MG63 (cell line): ENCODE results near the gene GNG11. TPM values are rescaled to one million over a fixed set of nuclear protein-coding genes. Genes with fewer than 3 reads are reported as not detected.

Source experiments
- DNase-seq: peaks from one replicate; pipeline ENCODE4 v3.0.0-alpha.2; 2020
- H3K27me3 ChIP-seq: fragments of 250-450 bp; sonication (Bioruptor Pico); 2 replicates; pipeline ENCODE4 v1.5.1; 2020; ENCODE audit warnings: mild to moderate bottlenecking, moderate library complexity
- H3K36me3 ChIP-seq: fragments of 250-450 bp; sonication (Bioruptor Pico); 2 replicates; pipeline ENCODE4 v1.5.1; 2020; ENCODE audit warnings: mild to moderate bottlenecking, moderate library complexity
- H3K4me3 ChIP-seq: fragments of 250-450 bp; sonication (Bioruptor Pico); 2 replicates; pipeline ENCODE4 v1.5.1; 2020; ENCODE audit warnings: mild to moderate bottlenecking, moderate library complexity
- H3K9me3 ChIP-seq: fragments of 250-450 bp; sonication (Bioruptor Pico); 2 replicates; pipeline ENCODE4 v1.5.1; 2020; ENCODE audit warnings: mild to moderate bottlenecking, moderate library complexity
- total RNA-seq: library from RNA; depleted of rRNA; stranded (reverse); fragments of >200 nt; shearing (Covaris generic); gene quantifications from 2 replicates; pipeline ENCODE4 v1.2.3, GENCODE V29; 2014; ENCODE audit warnings: low replicate concordance; rRNA removed

Gene GNG11
- 6.3 and 7.1 TPM in 2 replicates for total RNA-seq

DNA sequence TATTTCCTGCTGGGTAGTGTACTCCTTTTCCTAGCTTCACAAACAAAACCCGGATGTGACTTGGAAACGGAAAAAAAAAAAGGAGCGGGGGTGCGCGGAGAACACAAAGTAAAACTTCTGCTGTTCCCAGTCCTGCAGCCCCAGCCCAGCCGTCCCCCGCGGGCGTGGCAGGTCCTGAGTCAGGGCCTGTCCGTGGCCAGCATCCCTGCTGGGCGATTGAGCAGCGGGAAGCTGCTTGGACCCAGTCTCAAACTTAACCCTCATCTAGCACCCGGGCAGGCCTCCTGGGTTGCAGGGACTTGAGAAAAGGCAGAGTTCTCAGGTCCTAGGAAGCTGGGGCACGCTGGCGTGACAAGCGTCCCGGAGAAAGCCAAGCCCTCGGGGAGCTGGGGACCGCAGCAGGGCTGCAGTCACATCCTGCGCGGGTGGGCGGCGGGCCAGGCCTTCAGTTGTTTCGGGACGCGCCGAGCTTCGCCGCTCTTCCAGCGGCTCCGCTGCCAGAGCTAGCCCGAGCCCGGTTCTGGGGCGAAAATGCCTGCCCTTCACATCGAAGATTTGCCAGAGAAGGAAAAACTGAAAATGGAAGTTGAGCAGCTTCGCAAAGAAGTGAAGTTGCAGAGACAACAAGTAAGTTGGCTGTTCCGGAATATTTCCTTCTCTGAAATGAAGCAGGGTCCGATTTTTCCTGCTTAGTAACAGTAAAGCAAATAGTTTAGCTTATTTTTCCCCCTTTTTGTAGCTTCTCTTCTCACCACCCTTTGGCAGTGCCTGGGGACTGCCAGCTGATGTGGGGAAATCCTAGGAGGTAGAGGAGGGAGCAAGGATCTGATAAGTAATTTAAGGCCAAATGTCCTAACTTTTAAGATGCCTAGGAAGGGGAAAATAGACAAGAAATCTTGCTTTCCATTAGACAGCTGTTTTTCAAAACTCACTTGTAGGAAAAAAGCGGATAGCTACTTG, at the start of gene GNG11:
Gene GNG11 (plus strand): TSS at position 129 of the 960 bp plus-strand sequence. CDS start 403 bp downstream, at position 532.
- Histone ChIP-seq H3K9me3 (no peaks in the 10 kb centered on the region), H3K27me3 (no peaks in the 10 kb centered on the region), H3K4me3 (peak within 1 kb of the TSS; percentile 63), H3K36me3 (0 out of 2 replicates have a peak, but pooled peaks cover 2% of the 10 kb centered on the region)
- peak; percentile 90 for DNase-seq

DNA sequence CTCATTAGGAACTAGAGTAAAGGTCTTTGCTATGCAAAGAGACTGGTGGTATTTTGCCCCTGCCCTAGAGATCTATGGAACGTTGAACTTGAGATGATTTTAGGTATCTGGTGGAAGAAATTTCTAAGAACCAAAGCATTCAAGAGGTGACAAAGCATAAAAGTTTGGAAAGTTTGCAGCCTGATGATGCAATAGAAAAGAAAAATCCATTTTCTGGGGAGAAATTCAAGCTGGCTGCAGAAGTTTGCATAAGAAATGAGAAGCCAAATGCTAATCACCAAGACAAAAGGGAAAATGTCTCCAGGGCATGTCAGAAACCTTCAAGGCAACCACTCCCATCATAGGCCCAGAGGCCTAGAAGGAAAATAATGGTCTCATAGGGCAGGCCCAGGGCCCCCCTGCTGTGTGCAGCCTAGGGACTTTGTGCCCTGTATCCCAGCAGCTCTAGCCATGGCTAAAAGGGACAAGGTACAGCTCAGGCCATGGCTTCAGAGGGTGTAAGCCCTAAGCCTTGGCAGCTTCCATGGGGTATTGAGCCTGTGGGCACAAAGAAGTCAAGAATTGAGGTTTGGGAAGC, 47.4 kb upstream of the GNG11 start:
- H3K9me3 ChIP-seq: no peaks in the 10 kb centered on the region

DNA sequence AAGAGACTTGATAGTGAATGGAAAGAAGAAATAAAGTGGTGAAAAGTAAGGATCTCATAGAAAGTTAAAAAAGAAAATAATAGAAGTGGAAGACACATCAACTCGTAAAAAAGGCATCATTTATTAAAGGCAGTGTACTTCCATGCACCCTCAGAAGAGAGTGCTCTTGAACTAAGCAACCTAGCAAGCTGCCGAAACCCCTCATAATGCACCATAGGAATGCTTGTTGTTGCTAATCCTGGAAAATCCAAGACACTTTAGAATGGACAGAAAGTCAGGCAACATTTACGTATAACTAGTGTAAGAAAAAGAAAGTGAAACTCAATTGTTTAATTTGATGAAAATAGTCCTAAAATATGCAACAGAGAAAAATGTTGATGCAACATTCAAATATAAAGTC, 43.8 kb upstream of the GNG11 start:
- Histone ChIP-seq H3K9me3 (no peaks in the 10 kb centered on the region), H3K27me3 (no peaks in the 10 kb centered on the region), H3K36me3 (no peaks in the 10 kb centered on the region), H3K4me3 (no peak overlapping the region)
- DNase-seq: no peak

More for the DNA sequence above, 47.4 kb upstream of the GNG11 start:
- Histone ChIP-seq H3K27me3 (no peaks in the 10 kb centered on the region), H3K36me3 (no peaks in the 10 kb centered on the region), H3K4me3 (no peak overlapping the region)
- no peak for DNase-seq

DNA sequence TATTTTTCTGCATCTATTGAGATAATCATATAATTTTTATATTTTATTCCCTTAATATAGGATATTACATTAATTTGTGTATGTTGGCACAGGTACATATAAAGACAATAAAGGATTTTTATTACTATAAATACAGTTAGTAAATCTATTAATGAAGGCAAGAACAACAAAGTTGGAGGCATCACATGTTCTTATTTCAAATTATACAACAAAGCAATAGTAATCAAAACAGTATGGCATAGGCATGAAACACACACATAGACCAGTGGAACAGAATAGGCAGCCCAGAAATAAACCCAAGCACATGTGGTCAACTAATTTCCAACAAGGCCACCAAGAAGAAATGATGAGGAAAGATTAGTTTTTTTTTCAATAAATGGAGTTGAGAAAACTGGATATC, 42.2 kb upstream of the GNG11 start:
- Histone ChIP-seq H3K9me3 (no peaks in the 10 kb centered on the region), H3K4me3 (no peak overlapping the region), H3K27me3 (no peaks in the 10 kb centered on the region), H3K36me3 (no peaks in the 10 kb centered on the region)
- no peak for DNase-seq

DNA sequence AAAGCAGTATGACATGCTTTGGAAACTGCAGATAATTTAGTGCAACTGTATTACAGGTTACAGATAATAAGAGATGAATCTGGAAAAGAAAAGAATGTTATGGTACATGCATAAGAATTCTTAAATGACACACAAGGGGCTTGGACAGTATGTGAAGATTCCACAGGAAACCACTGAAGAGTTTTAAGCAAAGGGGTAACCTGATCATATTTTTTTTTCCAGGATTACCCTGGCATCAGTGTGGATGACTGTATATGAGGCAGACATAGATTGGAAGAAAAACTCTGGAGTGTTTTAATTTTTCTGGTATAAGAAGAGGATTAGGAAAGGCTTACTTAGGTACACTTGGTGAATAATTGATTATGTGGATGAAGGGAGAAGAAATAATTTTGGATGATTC, 39.1 kb upstream of the GNG11 start:
- H3K9me3 ChIP-seq: no peaks in the 10 kb centered on the region
- DNase-seq: no peak
- no peaks in the 10 kb centered on the region for H3K36me3 ChIP-seq
- no peaks in the 10 kb centered on the region for H3K27me3 ChIP-seq
- no peak overlapping the region for H3K4me3 ChIP-seq

DNA sequence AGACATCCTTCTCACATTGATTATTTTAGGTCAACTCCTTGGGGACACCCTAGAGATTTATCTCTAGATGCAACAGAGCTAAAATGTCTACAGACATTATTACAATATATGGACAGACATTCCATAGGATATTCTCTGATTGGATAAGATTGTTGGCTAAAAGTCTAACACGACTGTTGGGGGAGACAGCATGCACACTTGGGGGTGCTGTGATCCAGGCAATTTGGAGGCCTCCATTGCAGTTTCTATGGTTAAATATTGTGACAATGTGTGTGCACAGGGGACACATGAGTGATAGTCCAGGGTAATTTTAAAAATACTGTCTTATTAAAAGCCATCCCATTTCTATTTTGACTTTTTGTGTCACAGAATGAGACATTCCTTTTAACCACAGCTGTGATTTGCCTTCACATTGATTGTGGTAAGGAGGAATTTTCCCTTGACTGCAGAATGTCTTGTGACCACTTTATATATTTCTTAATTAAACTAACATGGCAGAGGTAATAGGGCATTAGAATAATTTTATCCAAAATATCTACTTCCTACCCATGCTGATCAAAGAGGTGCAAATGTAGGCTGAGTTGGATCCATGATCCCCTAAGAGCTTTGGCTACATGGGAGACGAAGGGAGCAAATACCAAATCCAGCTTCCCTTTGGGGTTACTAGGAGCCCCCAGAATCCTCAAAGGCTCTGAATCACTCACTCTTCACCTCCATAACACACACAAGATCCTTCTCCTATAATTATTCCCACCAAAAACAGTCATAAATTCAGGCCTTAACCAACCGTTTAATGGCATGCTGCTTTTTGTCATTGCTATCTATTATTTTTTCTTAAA, 38.2 kb upstream of the GNG11 start:
- H3K9me3 ChIP-seq: no peaks in the 10 kb centered on the region
- H3K4me3 ChIP-seq: no peak overlapping the region
- no peak for DNase-seq

DNA sequence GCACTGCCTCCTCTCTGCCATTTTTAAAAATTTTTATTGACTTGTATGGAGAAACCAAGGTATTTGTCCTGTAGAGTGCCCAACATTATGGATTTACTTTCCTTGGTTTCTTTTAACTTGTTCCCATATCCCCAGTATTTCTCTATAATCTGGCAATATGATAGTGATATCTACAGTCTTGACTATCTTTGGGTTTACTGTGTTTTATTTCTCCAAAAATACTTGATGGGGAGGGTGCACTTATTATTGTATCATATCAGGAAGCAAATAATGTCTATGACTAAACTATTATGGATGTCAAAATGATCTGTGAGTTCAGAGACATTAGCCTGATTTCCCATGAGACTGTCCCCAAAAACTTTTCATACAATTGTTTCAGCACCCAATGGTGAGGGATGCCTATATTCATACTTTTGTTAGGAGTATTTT, 37.6 kb upstream of the GNG11 start:
- H3K36me3 ChIP-seq: no peaks in the 10 kb centered on the region
- no peaks in the 10 kb centered on the region for H3K27me3 ChIP-seq
- no peak overlapping the region for H3K4me3 ChIP-seq
- H3K9me3 ChIP-seq: no peaks in the 10 kb centered on the region
- DNase-seq: no peak

More for the DNA sequence above, 38.2 kb upstream of the GNG11 start:
- Histone ChIP-seq H3K36me3 (no peaks in the 10 kb centered on the region), H3K27me3 (no peaks in the 10 kb centered on the region)

DNA sequence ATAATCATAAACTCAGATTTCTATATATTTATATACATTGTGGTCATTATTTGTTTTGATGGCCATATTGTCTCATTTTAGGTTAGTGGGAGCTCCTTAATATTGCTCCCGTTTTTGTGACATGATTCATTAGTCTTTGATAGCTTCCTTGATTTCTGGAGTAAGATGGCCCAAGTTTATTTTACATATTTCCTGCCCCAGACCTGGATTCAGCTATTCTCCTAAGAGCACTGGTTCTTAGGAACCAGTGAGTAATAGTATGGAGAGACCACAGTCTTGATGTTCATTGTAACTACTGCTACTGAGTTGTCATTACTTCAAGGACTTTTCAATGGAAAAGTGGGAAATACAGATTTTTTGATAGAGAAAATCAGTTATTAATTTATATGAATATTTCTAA, 37.0 kb upstream of the GNG11 start:
- no peaks in the 10 kb centered on the region for H3K36me3 ChIP-seq
- H3K9me3 ChIP-seq: no peaks in the 10 kb centered on the region
- no peak for DNase-seq
- H3K4me3 ChIP-seq: no peak overlapping the region
- no peaks in the 10 kb centered on the region for H3K27me3 ChIP-seq

DNA sequence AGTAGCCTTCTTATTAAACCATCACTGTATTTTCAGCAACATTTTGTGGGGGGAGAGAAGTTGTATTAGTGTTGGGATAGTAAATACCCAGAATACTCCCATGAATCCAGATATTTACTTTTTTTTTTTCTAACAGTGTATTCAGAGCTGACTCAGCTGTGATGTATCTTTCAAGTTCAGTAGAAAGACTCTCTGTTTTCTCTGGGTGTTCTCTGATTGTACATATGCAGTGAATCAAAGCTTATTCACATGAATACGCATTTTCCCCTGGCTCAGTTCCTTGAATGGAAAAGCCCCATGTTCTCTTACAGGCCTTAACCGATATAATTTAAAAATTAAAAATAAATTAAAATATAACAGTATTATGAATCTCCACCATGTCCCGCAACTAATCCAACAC, 32.3 kb upstream of the GNG11 start:
- no peak for DNase-seq
- no peak overlapping the region for H3K4me3 ChIP-seq

DNA sequence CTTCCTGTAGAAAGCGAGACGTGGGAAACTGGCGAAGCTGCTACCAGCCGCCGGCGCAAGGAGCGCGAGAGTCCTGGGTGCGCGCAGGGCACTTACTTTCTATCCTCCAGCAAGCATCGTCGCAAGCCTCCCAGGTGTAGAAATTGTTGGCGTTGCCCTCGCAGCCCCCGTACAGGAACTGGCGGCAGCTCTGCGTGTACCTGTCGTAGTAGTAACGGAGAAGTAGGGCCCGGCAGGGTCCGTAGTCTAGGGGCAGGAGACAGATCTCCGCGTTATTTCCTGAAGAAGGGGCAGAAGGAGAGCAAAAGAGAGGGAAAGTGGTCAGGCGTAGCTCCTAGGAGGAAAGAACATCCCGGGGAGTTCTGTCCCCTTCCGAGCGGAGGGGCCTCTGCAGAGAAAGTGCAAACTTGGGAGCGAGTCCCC, 31.5 kb upstream of the GNG11 start:
- Histone ChIP-seq H3K27me3 (no peaks in the 10 kb centered on the region), H3K4me3 (peak overlapping the region; percentile 46), H3K36me3 (no peaks in the 10 kb centered on the region), H3K9me3 (no peaks in the 10 kb centered on the region)
- DNase-seq: no peak

More for the DNA sequence above, 32.3 kb upstream of the GNG11 start:
- H3K27me3 ChIP-seq: no peaks in the 10 kb centered on the region
- no peaks in the 10 kb centered on the region for H3K36me3 ChIP-seq
- H3K9me3 ChIP-seq: no peaks in the 10 kb centered on the region

DNA sequence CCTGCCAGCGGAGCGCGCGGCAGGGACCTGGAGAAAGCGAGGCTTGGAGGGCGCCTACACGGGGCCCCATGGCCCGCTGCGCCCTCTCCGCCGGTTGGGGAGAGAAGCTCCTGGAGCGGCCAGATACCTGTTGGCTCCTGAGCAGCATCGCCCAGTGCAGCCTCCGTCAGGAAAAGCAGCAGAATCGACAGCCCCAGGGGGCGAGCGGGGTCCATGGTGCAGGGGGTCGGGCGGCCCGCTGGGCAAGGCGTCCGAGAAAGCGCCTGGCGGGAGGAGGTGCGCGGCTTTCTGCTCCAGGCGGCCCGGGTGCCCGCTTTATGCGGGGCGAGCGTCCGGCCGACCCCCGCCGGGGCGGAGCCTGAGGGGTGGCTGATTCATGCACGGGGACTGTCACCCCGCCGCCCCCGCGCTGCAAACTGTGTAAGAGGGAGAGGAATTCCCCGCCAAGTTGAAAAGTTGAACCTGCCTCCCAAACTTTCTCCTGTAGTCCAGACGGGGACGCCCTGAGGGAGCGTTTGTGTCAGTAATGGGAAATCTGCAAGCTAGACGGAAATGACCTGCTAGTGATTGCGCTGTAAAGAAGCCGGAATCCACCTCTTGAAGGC, 31.0 kb upstream of the GNG11 start, which contains the start of gene TFPI2:
Gene TFPI2 (minus strand): TSS at position 290 of the 605 bp plus-strand sequence. CDS start 75 bp downstream, at position 215.
- Histone ChIP-seq H3K27me3 (no peaks in the 10 kb centered on the region), H3K4me3 (peak within 1 kb of the TSS; percentile 46), H3K36me3 (no peaks in the 10 kb centered on the region), H3K9me3 (no peaks in the 10 kb centered on the region)
- peak; percentile 60 for DNase-seq

DNA sequence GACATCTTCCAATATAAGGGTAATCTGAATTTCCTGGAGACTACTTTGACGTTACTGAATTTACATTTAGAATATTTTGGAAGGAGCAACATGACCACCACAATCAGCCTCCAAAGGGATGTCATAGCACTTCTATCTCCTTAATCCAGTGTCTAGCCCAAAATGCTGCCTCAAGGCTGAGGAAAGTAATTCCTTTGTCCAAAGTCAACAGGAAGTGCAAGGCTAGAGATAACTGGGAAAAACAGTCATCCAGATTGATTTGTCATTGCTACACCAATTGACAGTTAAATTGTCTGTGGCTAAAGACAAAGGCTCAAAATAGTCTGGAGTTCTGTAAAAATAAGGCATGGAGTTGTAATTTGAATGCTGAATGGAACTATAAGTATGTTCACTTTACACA, 27.1 kb upstream of the GNG11 start:
- Histone ChIP-seq H3K36me3 (no peaks in the 10 kb centered on the region), H3K4me3 (no peak overlapping the region), H3K27me3 (no peaks in the 10 kb centered on the region), H3K9me3 (no peaks in the 10 kb centered on the region)
- DNase-seq: no peak

DNA sequence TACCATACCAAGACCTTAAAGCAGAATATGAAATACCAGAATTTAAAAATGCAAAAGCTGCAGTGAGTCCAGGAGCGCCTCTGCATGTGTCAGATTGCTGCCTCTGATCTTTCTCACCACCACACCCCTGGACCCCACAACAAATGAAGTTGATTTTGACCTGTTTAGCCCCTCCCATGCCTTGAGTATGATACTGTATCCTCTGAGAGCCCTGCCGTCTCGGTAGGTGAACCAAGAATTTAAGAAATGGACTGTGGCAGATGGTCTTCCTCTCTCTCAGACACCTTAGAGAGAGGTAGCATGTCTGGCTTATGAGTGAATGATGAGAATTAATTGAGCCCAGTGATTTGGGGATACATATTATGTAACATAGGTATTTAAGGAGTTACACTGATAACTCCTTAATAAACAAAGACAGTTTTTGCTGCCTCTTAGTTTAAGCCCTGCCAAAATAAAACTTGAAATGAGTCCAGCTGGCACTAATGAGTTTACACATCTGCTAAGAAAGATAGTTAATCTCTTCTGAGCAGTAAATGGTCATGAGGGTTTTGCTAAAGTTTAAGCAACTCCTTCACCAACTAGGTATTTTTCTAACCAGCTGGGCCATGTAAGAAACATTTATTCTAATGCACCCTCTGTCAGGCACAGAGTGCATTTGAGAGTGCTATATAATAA, 26.4 kb upstream of the GNG11 start:
- no peaks in the 10 kb centered on the region for H3K27me3 ChIP-seq
- H3K9me3 ChIP-seq: no peaks in the 10 kb centered on the region
- H3K36me3 ChIP-seq: no peaks in the 10 kb centered on the region
- H3K4me3 ChIP-seq: no peak overlapping the region
- DNase-seq: no peak

DNA sequence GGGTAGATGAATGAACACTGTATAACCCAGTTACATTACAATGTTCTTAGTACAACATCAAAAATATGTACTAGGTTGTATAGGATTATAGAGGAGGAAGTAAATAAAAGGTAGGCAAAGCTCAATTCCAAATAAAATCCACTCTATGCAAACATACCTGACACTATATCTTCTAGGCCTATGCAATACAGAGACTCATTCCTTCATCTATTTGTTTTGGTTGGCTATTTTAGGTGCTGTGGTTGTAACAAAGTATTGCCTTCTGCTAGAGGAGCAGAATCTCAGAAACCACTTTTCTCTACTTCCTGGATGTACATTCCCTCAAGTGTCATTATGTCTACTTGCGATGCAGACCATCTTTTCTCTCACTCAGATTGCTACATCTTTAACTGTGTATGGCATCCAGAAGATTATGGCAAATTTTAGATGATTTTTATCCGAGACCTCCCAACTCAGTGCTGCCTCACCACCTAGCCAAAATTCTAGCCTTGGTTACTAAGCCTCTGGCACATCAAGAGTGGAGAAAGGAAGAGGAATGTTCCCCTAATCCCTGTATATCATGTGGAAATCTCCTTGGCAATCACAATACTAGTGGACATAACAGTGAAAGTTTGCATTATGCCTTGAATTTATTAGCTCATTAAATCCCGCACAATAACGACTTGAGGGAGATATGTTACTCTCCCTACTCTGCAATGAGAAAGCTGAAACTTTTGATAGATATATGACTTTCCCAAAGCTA, 25.5 kb upstream of the GNG11 start:
- H3K36me3 ChIP-seq: no peaks in the 10 kb centered on the region
- H3K27me3 ChIP-seq: no peaks in the 10 kb centered on the region
- H3K9me3 ChIP-seq: no peaks in the 10 kb centered on the region

DNA sequence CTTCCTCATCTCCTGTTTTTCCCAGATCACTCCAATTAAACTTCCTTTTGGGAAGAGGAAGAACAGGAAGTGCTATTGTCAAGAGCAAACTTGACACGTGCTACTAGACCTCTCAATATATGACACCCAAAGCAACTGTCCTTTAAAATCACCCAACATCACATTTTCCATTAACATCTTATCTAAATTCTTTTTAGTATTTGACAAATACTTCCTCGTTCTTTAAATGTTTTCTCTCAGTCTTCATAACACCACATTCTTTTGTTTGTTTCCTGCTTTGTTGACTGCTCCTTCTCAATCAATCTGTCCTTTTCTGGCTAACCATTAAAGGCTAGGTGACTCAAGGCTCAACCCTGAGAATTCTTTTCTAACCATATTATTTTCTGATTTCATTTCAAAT, 23.9 kb upstream of the GNG11 start:
- Histone ChIP-seq H3K9me3 (no peaks in the 10 kb centered on the region), H3K36me3 (no peaks in the 10 kb centered on the region), H3K4me3 (no peak overlapping the region), H3K27me3 (no peaks in the 10 kb centered on the region)
- no peak for DNase-seq

More for the DNA sequence above, 25.5 kb upstream of the GNG11 start:
- no peak for DNase-seq
- H3K4me3 ChIP-seq: no peak overlapping the region
